ENCODE data around the gene CASP7.

CASP7 gene

DNA sequence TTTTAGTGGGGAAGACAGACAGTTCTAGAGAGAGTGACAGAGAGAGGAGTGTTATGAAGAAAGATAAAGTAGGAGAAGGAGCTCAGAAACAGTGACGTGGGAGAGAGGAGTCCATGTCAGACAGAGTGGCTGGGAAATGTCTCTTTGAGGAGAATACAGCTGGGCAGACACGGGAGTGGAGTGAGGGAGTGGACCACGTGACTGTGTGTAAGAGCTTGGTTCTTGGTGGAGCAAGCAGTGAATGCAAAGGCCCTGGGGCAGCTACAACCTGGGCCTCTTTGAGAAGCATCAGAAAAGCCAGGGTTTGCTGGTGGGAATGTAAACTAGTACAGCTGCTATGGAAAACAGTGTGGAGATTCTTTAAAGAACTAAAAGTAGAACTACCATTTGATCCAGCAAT lies 59.9 kb downstream of the CASP7 start:
- TF ChIP-seq, protein P1, sequence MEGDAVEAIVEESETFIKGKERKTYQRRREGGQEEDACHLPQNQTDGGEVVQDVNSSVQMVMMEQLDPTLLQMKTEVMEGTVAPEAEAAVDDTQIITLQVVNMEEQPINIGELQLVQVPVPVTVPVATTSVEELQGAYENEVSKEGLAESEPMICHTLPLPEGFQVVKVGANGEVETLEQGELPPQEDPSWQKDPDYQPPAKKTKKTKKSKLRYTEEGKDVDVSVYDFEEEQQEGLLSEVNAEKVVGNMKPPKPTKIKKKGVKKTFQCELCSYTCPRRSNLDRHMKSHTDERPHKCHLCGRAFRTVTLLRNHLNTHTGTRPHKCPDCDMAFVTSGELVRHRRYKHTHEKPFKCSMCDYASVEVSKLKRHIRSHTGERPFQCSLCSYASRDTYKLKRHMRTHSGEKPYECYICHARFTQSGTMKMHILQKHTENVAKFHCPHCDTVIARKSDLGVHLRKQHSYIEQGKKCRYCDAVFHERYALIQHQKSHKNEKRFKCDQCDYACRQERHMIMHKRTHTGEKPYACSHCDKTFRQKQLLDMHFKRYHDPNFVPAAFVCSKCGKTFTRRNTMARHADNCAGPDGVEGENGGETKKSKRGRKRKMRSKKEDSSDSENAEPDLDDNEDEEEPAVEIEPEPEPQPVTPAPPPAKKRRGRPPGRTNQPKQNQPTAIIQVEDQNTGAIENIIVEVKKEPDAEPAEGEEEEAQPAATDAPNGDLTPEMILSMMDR (IDR thresholded peaks at IDR 0.05; ENCODE audit: low read depth, low read length, missing control alignments): no peak
- no peak for DNase-seq (ENCODE audit: low read depth)

DNA sequence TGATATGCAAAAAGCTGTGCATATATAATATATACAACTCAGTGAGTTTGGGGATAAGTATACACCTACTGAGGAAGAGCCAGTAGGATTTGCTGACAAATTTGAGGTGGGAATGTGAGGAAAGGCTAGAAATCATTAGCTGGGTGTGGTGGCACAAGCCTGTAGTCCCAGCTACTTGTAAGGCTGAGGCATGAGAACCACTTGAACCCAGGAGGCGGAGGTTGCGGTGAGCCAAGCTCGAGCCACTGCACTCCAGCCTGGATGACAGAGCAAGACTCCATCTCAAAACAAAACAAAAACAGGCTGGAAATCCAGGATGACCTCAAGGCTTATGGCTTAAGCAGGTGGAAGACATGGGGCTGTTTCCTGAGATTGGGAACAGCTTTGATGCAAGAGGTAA lies 61.1 kb downstream of the CASP7 start:
- H3K4me3 ChIP-seq (ENCODE audit: low read depth, low read length): no peak overlapping the region
- DNase-seq (ENCODE audit: low read depth): no peak
- TF ChIP-seq, protein P1 (IDR thresholded peaks at IDR 0.05; ENCODE audit: low read depth, low read length, missing control alignments): no peak

More for the DNA sequence above, 59.9 kb downstream of the CASP7 start:
- H3K4me3 ChIP-seq (ENCODE audit: low read depth, low read length): no peak overlapping the region

DNA sequence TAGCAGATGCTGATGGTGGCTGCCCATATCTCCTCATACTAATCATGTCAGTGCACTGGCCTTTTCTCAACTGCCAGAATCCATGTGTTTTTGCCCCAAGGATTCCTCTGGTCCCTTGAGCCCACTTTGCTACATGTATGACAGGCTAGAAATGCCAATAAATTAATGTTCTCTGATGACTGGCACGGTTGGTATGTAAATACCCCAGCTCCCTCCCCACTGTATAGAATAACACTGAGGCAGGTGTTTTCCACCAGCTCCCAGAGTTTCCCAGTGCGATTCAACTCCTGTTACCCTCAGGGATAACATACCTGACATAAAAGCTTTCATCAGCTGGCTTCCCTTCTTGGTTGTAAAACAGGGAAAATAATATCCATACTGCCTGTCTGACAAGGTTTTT lies 62.8 kb downstream of the CASP7 start:
- no peak for DNase-seq (ENCODE audit: low read depth)
- H3K4me3 ChIP-seq (ENCODE audit: low read depth, low read length): no peak overlapping the region
- TF ChIP-seq, protein P1 (IDR thresholded peaks at IDR 0.05; ENCODE audit: low read depth, low read length, missing control alignments): no peak

DNA sequence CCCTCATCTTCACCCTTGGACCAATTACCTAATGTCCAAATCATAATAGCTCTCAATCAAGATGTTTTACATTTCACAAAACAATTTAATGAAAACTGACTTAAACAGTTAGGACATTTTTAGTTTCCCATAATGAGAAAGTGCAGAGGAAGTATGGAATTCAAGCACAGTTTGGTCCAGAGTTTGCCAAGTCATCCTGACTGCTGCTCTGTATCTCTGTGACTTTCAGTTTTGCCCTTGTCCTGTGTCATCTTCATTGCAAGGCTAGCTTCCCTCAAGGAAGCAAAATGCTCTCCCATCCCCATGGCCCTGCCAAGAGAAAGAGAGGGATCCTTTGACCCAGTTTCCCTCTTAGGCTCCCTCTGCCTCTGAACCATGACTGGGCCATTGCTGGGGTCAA lies 63.9 kb downstream of the CASP7 start:
- DNase-seq (ENCODE audit: low read depth): no peak
- no peak overlapping the region for H3K4me3 ChIP-seq (ENCODE audit: low read depth, low read length)
- TF ChIP-seq, protein P1 (IDR thresholded peaks at IDR 0.05; ENCODE audit: low read depth, low read length, missing control alignments): no peak

DNA sequence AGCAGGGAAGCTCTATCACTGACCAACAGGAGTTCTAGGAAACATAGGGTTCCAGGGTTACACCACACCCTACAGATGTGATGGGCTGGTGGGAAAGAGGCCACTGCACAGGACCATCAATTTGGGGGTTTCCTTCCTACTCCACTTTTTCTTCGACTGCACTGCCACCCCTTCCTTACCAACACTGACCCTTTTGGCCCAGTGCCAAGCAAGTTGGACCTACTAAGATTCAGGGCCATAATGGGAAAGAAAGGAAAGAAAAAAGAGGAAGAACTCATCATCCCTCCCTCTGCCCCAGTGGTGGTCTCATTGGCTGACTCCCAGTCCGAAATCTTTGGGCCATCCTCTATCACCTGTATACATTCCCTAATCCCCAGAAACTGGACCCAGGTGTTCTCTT lies 65.7 kb downstream of the CASP7 start:
- no peak for DNase-seq (ENCODE audit: low read depth)
- H3K4me3 ChIP-seq (ENCODE audit: low read depth, low read length): no peak overlapping the region
- TF ChIP-seq, protein P1 (IDR thresholded peaks at IDR 0.05; ENCODE audit: low read depth, low read length, missing control alignments): no peak

DNA sequence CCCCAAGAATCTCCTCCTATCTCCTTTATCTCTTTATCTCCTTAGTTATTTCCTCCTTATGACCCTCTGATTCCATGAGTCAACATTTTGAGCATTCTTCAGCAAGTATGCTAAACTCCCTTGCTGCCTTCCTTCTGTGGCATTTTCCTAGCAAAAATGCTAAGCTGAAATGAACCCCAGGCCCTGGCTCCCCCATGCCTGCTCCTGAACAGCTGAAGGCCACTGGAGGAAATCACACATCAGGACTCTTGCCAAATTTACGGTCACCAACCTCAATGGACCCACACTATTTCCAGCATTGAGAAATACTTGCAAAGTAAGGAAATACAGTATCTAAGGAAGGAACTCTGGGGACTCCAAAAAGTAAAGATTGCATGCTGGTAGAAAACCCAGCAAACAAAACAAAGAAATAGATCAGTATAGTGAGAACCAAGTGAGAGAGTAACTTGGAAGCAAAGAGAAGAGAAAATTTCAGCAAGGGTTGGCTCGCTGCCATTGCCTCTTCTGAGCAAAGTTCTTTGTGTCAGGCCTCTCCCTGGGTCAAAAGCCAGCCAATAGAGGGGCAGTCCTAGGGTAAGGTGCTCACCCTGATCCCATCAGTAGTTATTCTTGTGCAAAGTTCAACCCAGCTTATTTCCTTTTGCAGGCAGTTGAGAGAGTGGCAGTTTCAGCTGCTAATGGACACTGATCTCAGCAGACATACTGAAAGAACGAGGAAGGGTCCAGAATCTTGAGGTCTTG lies 66.7 kb downstream of the CASP7 start:
- no peak overlapping the region for H3K4me3 ChIP-seq (ENCODE audit: low read depth, low read length)
- TF ChIP-seq, protein P1 (IDR thresholded peaks at IDR 0.05; ENCODE audit: low read depth, low read length, missing control alignments): no peak

DNA sequence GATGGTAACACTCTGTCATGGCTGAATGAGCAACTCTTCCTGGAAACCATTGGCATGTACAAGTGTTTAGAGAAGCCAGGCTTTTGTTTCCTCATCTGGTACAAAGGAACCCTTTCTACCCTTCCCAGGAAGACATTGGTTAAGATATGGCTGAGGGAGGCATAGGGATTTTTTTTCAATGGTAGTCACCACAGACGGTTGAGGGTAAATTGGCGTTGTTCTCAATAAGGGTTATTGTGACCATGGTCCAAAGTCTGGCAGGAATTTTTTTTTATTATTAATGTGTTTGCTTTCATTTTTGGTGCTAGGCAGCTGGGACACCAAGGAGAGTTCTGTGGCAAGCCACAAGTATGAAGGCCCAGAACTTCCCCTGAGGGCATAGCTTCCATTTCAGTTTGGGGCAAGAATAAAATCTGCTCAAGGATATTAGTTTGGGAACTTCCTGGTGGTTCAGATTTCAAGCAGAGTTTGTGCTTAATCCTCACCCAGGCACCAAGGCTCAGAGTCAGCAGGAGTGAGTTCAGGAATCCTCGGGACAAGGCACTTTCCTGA lies 71.5 kb downstream of the CASP7 start, which contains the start of gene PLEKHS1:
Gene PLEKHS1 (plus strand): TSS at position 502 of the 552 bp plus-strand sequence. CDS start 3,596 bp downstream, outside the sequence.
- H3K4me3 ChIP-seq (ENCODE audit: low read depth, low read length): no peak within 1 kb of the TSS
- no peak for DNase-seq (ENCODE audit: low read depth)
- TF ChIP-seq, protein P1 (IDR thresholded peaks at IDR 0.05; ENCODE audit: low read depth, low read length, missing control alignments): no peak

More for the DNA sequence above, 66.7 kb downstream of the CASP7 start:
- no peak for DNase-seq (ENCODE audit: low read depth)
